GM23338 (cell line): ENCODE measurements around the gene CASK. TPM values are rescaled to one million over a fixed set of nuclear protein-coding genes. Genes with fewer than 3 reads are reported as not detected.

Experiments used
- ATAC-seq: fragments of 200-7000 bp; cut with Tn5 transposase; 3 replicates; pipeline ENCODE4 v1.9.1; 2020
- DNase-seq: peaks from one replicate; pipeline ENCODE4 v3.0.0-alpha.2; 2015; ENCODE audit warnings: low spot score
- H2AFZ ChIP-seq: fragments of 200-600 bp; sonication (generic); 2 replicates; pipeline ENCODE4 v1.8.0; 2016; ENCODE audit warnings: antibody characterized with exemption, mild to moderate bottlenecking, moderate library complexity
- H3F3A ChIP-seq: fragments of 200-600 bp; sonication (generic); replicated peaks from 2 replicates; pipeline ENCODE4 v1.8.0; 2017; ENCODE audit warnings: antibody characterized with exemption, mixed run types, low read depth
- H3K27ac ChIP-seq: fragments of 200-600 bp; sonication (generic); 2 replicates; pipeline ENCODE4 v1.6.1; 2016; ENCODE audit warnings: low read depth
- H3K27me3 ChIP-seq: fragments of 200-600 bp; sonication (generic); 2 replicates; pipeline ENCODE4 v1.8.0; 2016; ENCODE audit warnings: mild to moderate bottlenecking, mixed run types, moderate library complexity; ENCODE audit not compliant: insufficient read depth
- H3K36me3 ChIP-seq: fragments of 200-600 bp; sonication (generic); 2 replicates; pipeline ENCODE4 v1.8.0; 2016; ENCODE audit warnings: mild to moderate bottlenecking; ENCODE audit not compliant: insufficient read depth
- H3K4me1 ChIP-seq: fragments of 200-600 bp; sonication (generic); 2 replicates; pipeline ENCODE4 v1.8.0; 2016; ENCODE audit warnings: mild to moderate bottlenecking, moderate library complexity; ENCODE audit not compliant: insufficient read depth
- H3K4me2 ChIP-seq: fragments of 200-600 bp; sonication (generic); 2 replicates; pipeline ENCODE4 v1.7.1; 2017; ENCODE audit warnings: mixed run types
- H3K4me3 ChIP-seq: fragments of 200-600 bp; sonication (generic); 2 replicates; pipeline ENCODE4 v1.6.1; 2016; ENCODE audit warnings: mixed run types
- H3K79me2 ChIP-seq: fragments of 200-600 bp; sonication (generic); replicated peaks from 2 replicates; pipeline ENCODE4 v1.8.0; 2017; ENCODE audit warnings: mild to moderate bottlenecking; ENCODE audit not compliant: insufficient read depth
- H3K9me2 ChIP-seq: fragments of 200-600 bp; sonication (generic); 2 replicates; pipeline ENCODE4 v1.8.0; 2017; ENCODE audit not compliant: insufficient read depth
- H4K20me1 ChIP-seq: fragments of 200-600 bp; sonication (generic); replicated peaks from 2 replicates; pipeline ENCODE4 v1.8.0; 2017; ENCODE audit warnings: mild to moderate bottlenecking; ENCODE audit not compliant: insufficient read depth
- H3K27ac Mint-ChIP-seq: 2 replicates; pipeline ENCODE4 v1.8.0; 2020; ENCODE audit warnings: inconsistent platforms, mild to moderate bottlenecking, moderate library complexity, mixed read lengths
- H3K27me3 Mint-ChIP-seq: 3 replicates; pipeline ENCODE4 v1.8.0; 2022; ENCODE audit warnings: low read depth, mild to moderate bottlenecking, moderate library complexity, mixed read lengths, inconsistent platforms; ENCODE audit not compliant: insufficient read depth, poor library complexity
- H3K36me3 Mint-ChIP-seq: 3 replicates; pipeline ENCODE4 v1.8.0; 2021; ENCODE audit warnings: low read depth, mild to moderate bottlenecking, inconsistent platforms, moderate library complexity, mixed read lengths
- H3K4me1 Mint-ChIP-seq: 3 replicates; pipeline ENCODE4 v1.8.0; 2020; ENCODE audit warnings: mild to moderate bottlenecking, inconsistent platforms, mixed read lengths
- H3K4me3 Mint-ChIP-seq: 3 replicates; pipeline ENCODE4 v1.8.0; 2021; ENCODE audit warnings: moderate library complexity, mild to moderate bottlenecking, inconsistent platforms, mixed read lengths
- H3K9me3 Mint-ChIP-seq: 3 replicates; pipeline ENCODE4 v1.8.0; 2020; ENCODE audit warnings: moderate library complexity, mild to moderate bottlenecking, inconsistent platforms, mixed read lengths
- CREB1 ChIP-seq: fragments of 250-450 bp; sonication (Bioruptor Pico); IDR thresholded peaks from 2 replicates; pipeline ENCODE4 v1.5.0; 2020; ENCODE audit warnings: low read depth, mild to moderate bottlenecking, moderate library complexity
- CTCF ChIP-seq, 2 experiments: fragments of 200-600 bp in 1 of 2; sonication (generic) in 1 of 2; conservative IDR thresholded peaks; 2 replicates each; pipeline versions ENCODE4 v1.5.1 to v1.6.1; 2016 to 2017; ENCODE audit warnings: antibody characterized with exemption in 2 of 2, low read depth in 2 of 2, mild to moderate bottlenecking in 2 of 2, moderate library complexity in 1 of 2
- ETS1 ChIP-seq: IDR thresholded peaks from 2 replicates; pipeline ENCODE4 v1.6.1; 2016; ENCODE audit warnings: antibody characterized with exemption
- EZH2 ChIP-seq: fragments of 200-600 bp; sonication (generic); IDR thresholded peaks from one replicate; pipeline ENCODE4 v1.8.0; 2017; ENCODE audit warnings: antibody characterized with exemption, mild to moderate bottlenecking, low read depth; ENCODE audit not compliant: unreplicated experiment
- EZH2phosphoT487 ChIP-seq: fragments of 200-600 bp; sonication (generic); IDR thresholded peaks from one replicate; pipeline ENCODE4 v1.8.1; 2018; ENCODE audit warnings: antibody characterized with exemption; ENCODE audit not compliant: unreplicated experiment
- JUNB ChIP-seq: IDR thresholded peaks from one replicate; pipeline ENCODE4 v1.6.1; 2016; ENCODE audit warnings: antibody characterized with exemption; ENCODE audit not compliant: unreplicated experiment
- NANOG ChIP-seq: IDR thresholded peaks from 2 replicates; pipeline ENCODE4 v1.6.1; 2016; ENCODE audit warnings: antibody characterized with exemption, borderline replicate concordance
- POLR2AphosphoS5 ChIP-seq: IDR thresholded peaks from 2 replicates; pipeline ENCODE4 v1.6.1; 2016; ENCODE audit warnings: antibody characterized with exemption, low read depth
- STAT1 ChIP-seq: IDR thresholded peaks from one replicate; pipeline ENCODE4 v1.6.1; 2016; ENCODE audit warnings: antibody characterized with exemption; ENCODE audit not compliant: unreplicated experiment
- ZNF114 ChIP-seq: fragments of 250-450 bp; sonication (Bioruptor Pico); IDR thresholded peaks from 2 replicates; pipeline ENCODE4 v1.5.0; 2020; ENCODE audit warnings: mild to moderate bottlenecking, moderate library complexity
- ZNF331 ChIP-seq: fragments of 250-450 bp; sonication (Bioruptor Pico); IDR thresholded peaks from 2 replicates; pipeline ENCODE4 v1.5.0; 2020; ENCODE audit warnings: low read depth, mild to moderate bottlenecking, moderate library complexity
- ZNF462 ChIP-seq: fragments of 250-450 bp; sonication (Bioruptor Pico); IDR thresholded peaks from 2 replicates; pipeline ENCODE4 v1.5.0; 2020; ENCODE audit warnings: mild to moderate bottlenecking, moderate library complexity
- polyA plus RNA-seq: library from polyadenylated mRNA; unstranded; fragments of >200 nt; fragmentation: Nextera tagmentation; extraction: Ambion mirVana; gene quantifications from 2 replicates; pipeline ENCODE4 v1.2.1, GENCODE V29; 2016
- total RNA-seq: library from RNA; depleted of rRNA; stranded (reverse); fragments of >200 nt; shearing (Covaris generic); gene quantifications from 2 replicates; pipeline ENCODE4 v1.2.3, GENCODE V29; 2014
- TF ChIP-seq, protein P1 (sequence below): IDR thresholded peaks from one replicate; pipeline ENCODE4 v1.6.1; 2018; ENCODE audit warnings: antibody characterized with exemption; ENCODE audit not compliant: unreplicated experiment

CASK gene
- total and polyA plus RNA-seq, 2 experiments from 2014 or later, result 15.3 to 44.4 TPM

GRCh38 chrX:41507919-41508318, 415.4 kb downstream of the CASK start (continued):
- TF ChIP-seq STAT1, result no peak

DNA sequence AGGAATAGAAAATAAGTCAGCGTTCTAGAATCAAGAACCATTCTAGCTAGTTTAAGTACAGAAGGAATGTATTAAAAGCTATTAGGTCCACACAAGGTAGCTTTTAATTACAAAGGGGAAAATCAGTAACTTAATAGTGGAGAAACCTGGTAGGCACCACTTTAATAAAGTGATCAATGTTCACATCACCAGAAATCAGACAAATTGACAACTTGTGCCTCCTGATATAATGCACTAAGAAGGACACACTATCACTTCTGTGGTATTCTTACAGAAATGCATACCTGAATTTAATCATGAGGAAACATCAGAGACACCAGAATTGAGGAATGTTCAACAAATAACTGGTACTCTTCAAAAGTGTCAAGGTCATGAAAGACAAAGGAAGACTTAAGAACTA, 421.4 kb downstream of the CASK start:
- no peaks in the 10 kb centered on the region for H3K36me3 ChIP-seq
- Mint-ChIP-seq H3K9me3 (peaks cover 2% of the 10 kb centered on the region; the same call in 1 of the 3 replicates), H3K4me3 (no peak overlapping the region), H3K27ac (no peak overlapping the region), H3K27me3 (peaks cover 1% of the 10 kb centered on the region), H3K4me1 (no peaks in the 10 kb centered on the region), H3K36me3 (peaks cover 3% of the 10 kb centered on the region; the same call in 1 of the 3 replicates)
- ATAC-seq (no peak), DNase-seq (no peak)
- H3K79me2 ChIP-seq, result no peaks in the 10 kb centered on the region
- no peak overlapping the region for H2AFZ ChIP-seq
- no peaks in the 10 kb centered on the region for H4K20me1 ChIP-seq
- H3K27ac ChIP-seq, result no peak overlapping the region
- TF ChIP-seq JUNB (no peak), NANOG (no peak), POLR2AphosphoS5 (no peak), EZH2 (no peak), CTCF (conservative IDR thresholded peaks at IDR 0.05; ENCODE audit: low read depth in 2 of 2) (no peak), ETS1 (no peak), EZH2phosphoT487 (no peak), CREB1 (CRISPR knock-in tag) (no peak), ZNF331 (no peak), ZNF114 (CRISPR knock-in tag) (no peak), ZNF462 (no peak)
- TF ChIP-seq, protein P1, sequence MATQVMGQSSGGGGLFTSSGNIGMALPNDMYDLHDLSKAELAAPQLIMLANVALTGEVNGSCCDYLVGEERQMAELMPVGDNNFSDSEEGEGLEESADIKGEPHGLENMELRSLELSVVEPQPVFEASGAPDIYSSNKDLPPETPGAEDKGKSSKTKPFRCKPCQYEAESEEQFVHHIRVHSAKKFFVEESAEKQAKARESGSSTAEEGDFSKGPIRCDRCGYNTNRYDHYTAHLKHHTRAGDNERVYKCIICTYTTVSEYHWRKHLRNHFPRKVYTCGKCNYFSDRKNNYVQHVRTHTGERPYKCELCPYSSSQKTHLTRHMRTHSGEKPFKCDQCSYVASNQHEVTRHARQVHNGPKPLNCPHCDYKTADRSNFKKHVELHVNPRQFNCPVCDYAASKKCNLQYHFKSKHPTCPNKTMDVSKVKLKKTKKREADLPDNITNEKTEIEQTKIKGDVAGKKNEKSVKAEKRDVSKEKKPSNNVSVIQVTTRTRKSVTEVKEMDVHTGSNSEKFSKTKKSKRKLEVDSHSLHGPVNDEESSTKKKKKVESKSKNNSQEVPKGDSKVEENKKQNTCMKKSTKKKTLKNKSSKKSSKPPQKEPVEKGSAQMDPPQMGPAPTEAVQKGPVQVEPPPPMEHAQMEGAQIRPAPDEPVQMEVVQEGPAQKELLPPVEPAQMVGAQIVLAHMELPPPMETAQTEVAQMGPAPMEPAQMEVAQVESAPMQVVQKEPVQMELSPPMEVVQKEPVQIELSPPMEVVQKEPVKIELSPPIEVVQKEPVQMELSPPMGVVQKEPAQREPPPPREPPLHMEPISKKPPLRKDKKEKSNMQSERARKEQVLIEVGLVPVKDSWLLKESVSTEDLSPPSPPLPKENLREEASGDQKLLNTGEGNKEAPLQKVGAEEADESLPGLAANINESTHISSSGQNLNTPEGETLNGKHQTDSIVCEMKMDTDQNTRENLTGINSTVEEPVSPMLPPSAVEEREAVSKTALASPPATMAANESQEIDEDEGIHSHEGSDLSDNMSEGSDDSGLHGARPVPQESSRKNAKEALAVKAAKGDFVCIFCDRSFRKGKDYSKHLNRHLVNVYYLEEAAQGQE, result no peak
- H3K27me3 ChIP-seq, result no peaks in the 10 kb centered on the region
- no peak overlapping the region for H3K4me2 ChIP-seq
- H3K4me3 ChIP-seq, result no peak overlapping the region
- H3F3A ChIP-seq, result no peaks in the 10 kb centered on the region
- H3K4me1 ChIP-seq, result no peaks in the 10 kb centered on the region
- H3K9me2 ChIP-seq, result no peaks in the 10 kb centered on the region
